Astrocyte (in vitro differentiated cells and primary cell): ENCODE measurements around the gene FEM1A.

Experiments
- CTCF ChIP-seq: IDR thresholded peaks from 2 replicates; pipeline ENCODE4 v1.5.1; 2011; ENCODE audit warnings: low read depth, mild to moderate bottlenecking, inconsistent platforms, low read length, moderate library complexity; ENCODE audit not compliant: insufficient read depth
- EZH2 ChIP-seq: IDR thresholded peaks from 2 replicates; pipeline ENCODE4 v1.6.1; 2012; ENCODE audit warnings: mild to moderate bottlenecking, low read length, inconsistent platforms; ENCODE audit not compliant: insufficient read depth

GRCh38 chr19:4816202-4816949 is 24.8 kb downstream of the FEM1A start:
- no peak for TF ChIP-seq CTCF
- TF ChIP-seq EZH2: no peak
